ENCODE measurements around the gene DDX55. TPM values are rescaled to one million over a fixed set of nuclear protein-coding genes. Genes with fewer than 3 reads are reported as not detected.
A peak's percentile ranks its signal among the peaks of the same experiment; 100 is the strongest.

Gene DDX55
- polyA plus RNA-seq, 4 donors = 8.3 to 34.1 (median 9.9) TPM

DNA sequence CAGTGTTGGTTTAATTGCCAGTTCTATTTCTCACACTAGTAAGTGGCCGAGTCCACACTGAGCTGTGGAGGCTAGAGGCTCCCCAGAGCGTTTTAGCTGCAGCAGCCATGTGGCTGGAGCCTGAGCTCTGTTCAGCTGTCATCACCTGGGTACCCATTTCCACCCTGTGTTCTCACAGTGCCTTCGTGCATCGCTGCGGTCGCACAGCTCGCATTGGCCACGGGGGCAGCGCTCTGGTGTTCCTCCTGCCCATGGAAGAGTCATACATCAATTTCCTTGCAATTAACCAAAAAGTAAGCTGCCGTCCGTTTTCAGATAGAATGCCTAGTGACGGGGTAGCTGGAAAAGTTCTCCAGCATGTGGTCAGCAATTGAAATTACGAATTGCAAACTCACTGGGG is 15.7 kb downstream of the DDX55 start:
- no peaks in the 10 kb centered on the region for H3K4me1 ChIP-seq (ENCODE audit: control insufficient read depth in 3 of 3, insufficient read depth in 2 of 3, low read depth in 1 of 3, low read length in 2 of 3)
- no peak for DNase-seq
- H3K36me3 ChIP-seq (ENCODE audit: control insufficient read depth in 3 of 3, insufficient read depth in 2 of 3, low read depth in 1 of 3, low read length in 3 of 3) = peaks cover 38 to 69% (median 38%) of the 10 kb centered on the region in 3 donors
- no peaks in the 10 kb centered on the region for H3K9me3 ChIP-seq (ENCODE audit: control insufficient read depth in 2 of 2, insufficient read depth in 1 of 2, low read depth in 1 of 2, low read length in 1 of 2)
- H3K4me3 ChIP-seq (ENCODE audit: low read depth in 1 of 3, low read length in 3 of 3) = no peak overlapping the region
- FAIRE-seq = no peak
- no peaks in the 10 kb centered on the region for H3K27me3 ChIP-seq (ENCODE audit: control insufficient read depth in 3 of 3, insufficient read depth in 3 of 3, low read length in 3 of 3)
- H3K27ac ChIP-seq (ENCODE audit: low read depth in 1 of 3, low read length in 2 of 3) = no peak overlapping the region
- 90 to 94% (median 93%) methylated on average over 13 of the region's 13 CpGs for WGBS, 3 donors

DNA sequence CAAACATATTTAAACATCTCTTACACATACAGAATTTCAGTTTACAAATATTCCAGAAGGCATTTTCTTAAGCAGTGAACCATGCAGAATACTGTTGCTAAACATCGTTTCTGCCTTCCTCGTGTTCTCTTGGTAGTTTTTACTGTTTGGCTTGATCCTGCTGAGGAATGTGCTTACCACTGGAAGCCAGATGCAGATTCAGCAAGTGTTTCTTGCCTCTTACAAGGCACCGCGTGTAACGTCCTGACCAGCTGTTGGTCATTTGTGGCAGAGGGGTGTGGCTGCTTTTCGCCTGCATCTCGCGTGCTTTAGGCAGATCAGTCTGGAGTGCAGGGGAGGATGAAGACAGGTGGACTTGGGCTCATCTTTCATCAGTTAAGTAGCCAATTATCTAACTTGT is 19.2 kb downstream of the DDX55 start:
- no peak overlapping the region for H3K4me3 ChIP-seq (ENCODE audit: low read depth in 1 of 3, low read length in 3 of 3)
- H3K27ac ChIP-seq (ENCODE audit: low read depth in 1 of 3, low read length in 2 of 3) = no peak overlapping the region

DNA sequence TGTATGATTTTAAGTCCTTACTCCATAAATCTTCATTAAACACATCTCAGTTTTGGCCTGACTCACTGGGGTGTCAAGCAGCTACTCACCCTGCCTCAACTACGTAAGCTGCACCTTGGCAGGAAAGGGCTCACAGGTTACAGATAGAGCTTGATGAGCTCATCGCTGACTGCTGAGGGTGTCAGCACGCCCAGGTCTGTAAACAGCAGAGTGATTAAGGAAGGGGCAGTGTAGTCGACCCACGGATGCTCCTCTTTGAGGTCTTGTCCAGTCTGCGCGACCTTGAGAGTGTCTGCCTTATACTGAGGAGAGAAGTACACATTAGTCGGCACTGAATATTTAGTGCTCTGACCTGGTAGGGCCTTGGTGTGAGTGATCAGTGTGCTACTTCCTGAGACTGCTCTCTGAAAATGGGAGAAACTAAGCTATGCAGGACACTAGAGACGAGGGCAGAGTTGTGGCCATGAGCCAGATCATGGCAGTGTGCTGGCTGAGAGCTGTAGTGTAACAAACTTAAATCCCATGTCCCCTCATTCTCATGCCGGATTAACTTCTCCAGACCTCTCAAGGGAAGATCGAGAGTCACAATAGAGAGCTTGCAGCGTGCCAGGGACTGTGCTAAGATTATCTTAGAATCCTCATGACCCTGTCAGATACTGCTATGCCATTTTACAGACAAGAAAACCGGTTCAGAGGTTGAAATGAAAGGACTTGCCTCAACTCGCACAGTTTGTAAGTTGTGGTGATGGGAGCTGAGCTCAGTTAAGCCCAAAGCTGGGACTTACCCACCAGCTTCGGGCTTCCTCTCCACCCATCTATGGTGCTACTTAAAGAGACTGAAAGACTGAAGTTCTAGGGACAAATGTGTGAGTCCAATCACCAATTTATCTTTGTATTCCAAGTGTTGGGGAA is 20.0 kb downstream of the DDX55 start:
- DNase-seq (no peak), FAIRE-seq (no peak)
- H3K27me3 ChIP-seq (ENCODE audit: control insufficient read depth in 3 of 3, insufficient read depth in 3 of 3, low read length in 3 of 3) = no peaks in the 10 kb centered on the region
- no peak overlapping the region for H3K4me3 ChIP-seq (ENCODE audit: low read depth in 1 of 3, low read length in 3 of 3)
- no peak overlapping the region for H3K27ac ChIP-seq (ENCODE audit: low read depth in 1 of 3, low read length in 2 of 3)
- H3K4me1 ChIP-seq (ENCODE audit: control insufficient read depth in 3 of 3, insufficient read depth in 2 of 3, low read depth in 1 of 3, low read length in 2 of 3) = no peaks in the 10 kb centered on the region
- 83 to 85% (median 84%) methylated on average over 15 of the region's 15 CpGs for WGBS, 3 donors
- peaks cover 25 to 73% (median 33%) of the 10 kb centered on the region in 3 donors for H3K36me3 ChIP-seq (ENCODE audit: control insufficient read depth in 3 of 3, insufficient read depth in 2 of 3, low read depth in 1 of 3, low read length in 3 of 3)
- no peaks in the 10 kb centered on the region for H3K9me3 ChIP-seq (ENCODE audit: control insufficient read depth in 2 of 2, insufficient read depth in 1 of 2, low read depth in 1 of 2, low read length in 1 of 2)

More for the DNA sequence above, 19.2 kb downstream of the DDX55 start:
- Histone ChIP-seq H3K9me3 (ENCODE audit: control insufficient read depth in 2 of 2, insufficient read depth in 1 of 2, low read depth in 1 of 2, low read length in 1 of 2) (no peaks in the 10 kb centered on the region), H3K4me1 (ENCODE audit: control insufficient read depth in 3 of 3, insufficient read depth in 2 of 3, low read depth in 1 of 3, low read length in 2 of 3) (no peaks in the 10 kb centered on the region), H3K27me3 (ENCODE audit: control insufficient read depth in 3 of 3, insufficient read depth in 3 of 3, low read length in 3 of 3) (no peaks in the 10 kb centered on the region), H3K36me3 (ENCODE audit: control insufficient read depth in 3 of 3, insufficient read depth in 2 of 3, low read depth in 1 of 3, low read length in 3 of 3) (peaks cover 28 to 74% (median 36%) of the 10 kb centered on the region in 3 donors)
- DNase-seq = no peak
- FAIRE-seq = no peak
- WGBS, 3 donors = 76 to 82% (median 81%) methylated on average over 8 of the region's 8 CpGs

DNA sequence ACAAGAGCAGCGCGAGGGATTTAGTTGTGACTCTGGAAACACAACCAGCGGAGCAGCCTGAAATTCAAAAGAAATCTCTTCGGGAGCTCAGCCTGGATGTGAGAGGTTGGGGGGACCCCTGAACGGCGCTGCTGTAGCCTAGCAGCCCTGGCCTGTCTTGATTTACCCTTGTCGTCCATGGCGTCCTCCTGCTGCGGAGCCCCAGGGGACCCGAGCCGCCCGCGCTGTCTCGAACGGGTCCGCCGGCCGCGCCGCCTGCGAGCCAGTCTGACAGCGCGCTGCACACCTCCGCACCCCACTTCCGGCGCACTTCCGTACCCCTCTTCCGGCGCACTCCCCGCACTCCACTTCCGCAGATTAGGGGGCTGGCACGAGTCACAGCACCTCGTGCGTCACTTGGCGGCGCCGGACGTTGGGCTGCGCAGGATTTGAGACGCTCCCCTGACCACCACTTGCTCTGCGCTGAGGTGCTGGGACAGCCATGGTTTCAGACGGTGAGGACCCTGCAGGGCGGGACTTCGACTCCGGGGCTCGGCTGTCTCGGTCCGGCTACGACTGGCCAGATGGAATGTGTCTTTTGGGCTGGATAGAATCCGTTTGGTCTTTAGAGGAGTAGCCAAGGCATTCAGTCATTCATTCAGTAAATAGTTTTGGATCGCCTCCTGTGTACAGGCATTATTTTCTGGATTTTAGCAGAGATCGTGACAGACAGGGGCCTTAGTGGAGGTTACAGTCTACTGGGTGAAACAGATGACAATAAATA is 31.7 kb downstream of the DDX55 start, which contains the start of the genes EIF2B1 and GTF2H3:
Gene EIF2B1, minus strand, starts transcription at position 308 of the 763 bp plus-strand sequence. Its CDS starts 129 bp downstream, at position 179.
Gene GTF2H3, plus strand, starts transcription at position 451 of the 763 bp plus-strand sequence. Its CDS starts 31 bp downstream, at position 482.
- DNase-seq (peak; percentile 97 to 99), FAIRE-seq (no peak)
- Histone ChIP-seq H3K4me3 (ENCODE audit: low read depth in 1 of 3, low read length in 3 of 3) (peak within 1 kb of the TSS; percentile 61 to 99 (median 96)), H3K36me3 (ENCODE audit: control insufficient read depth in 3 of 3, insufficient read depth in 2 of 3, low read depth in 1 of 3, low read length in 3 of 3) (peaks cover 9 to 32% (median 15%) of the 10 kb centered on the region in 3 donors), H3K4me1 (ENCODE audit: control insufficient read depth in 3 of 3, insufficient read depth in 2 of 3, low read depth in 1 of 3, low read length in 2 of 3) (peaks cover 0 to 9% (median 0%) of the 10 kb centered on the region in 3 donors), H3K27me3 (ENCODE audit: control insufficient read depth in 3 of 3, insufficient read depth in 3 of 3, low read length in 3 of 3) (no peaks in the 10 kb centered on the region), H3K9me3 (ENCODE audit: control insufficient read depth in 2 of 2, insufficient read depth in 1 of 2, low read depth in 1 of 2, low read length in 1 of 2) (no peaks in the 10 kb centered on the region), H3K27ac (ENCODE audit: low read depth in 1 of 3, low read length in 2 of 3) (peak within 1 kb of the TSS; percentile 65 to 93 (median 90))
- WGBS, 3 donors = 0% methylated on average over 37 to 52 of the region's 52 CpGs

DNA sequence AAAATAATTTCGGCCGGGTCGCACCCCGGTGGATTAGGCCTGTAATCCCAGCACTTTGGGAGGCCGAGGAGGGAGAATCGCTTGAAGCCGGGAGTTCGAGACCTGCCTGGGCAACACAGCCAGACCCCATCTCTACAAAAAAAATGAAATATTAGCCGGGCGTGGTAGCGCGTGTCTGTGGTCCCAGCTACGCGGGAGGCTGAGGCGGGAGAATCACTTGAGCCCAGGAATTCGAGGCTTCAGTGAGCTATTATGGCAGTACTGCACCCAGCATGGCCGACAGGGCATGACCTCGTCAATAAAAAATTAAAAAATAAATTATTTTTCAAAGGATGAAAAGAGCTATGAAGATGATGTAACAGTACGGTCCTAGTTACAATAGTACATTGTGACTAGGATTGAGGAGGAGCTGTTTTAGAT is 32.3 kb downstream of the DDX55 start:
- H3K4me3 ChIP-seq (ENCODE audit: low read depth in 1 of 3, low read length in 3 of 3) = peak overlapping the region; percentile 61 to 99 (median 96)
- no peaks in the 10 kb centered on the region for H3K27me3 ChIP-seq (ENCODE audit: control insufficient read depth in 3 of 3, insufficient read depth in 3 of 3, low read length in 3 of 3)
- H3K4me1 ChIP-seq (ENCODE audit: control insufficient read depth in 3 of 3, insufficient read depth in 2 of 3, low read depth in 1 of 3, low read length in 2 of 3) = peaks cover 0 to 9% (median 0%) of the 10 kb centered on the region in 3 donors
- DNase-seq (peak in 1 of 2 donors; percentile 6), FAIRE-seq (no peak)
- H3K9me3 ChIP-seq (ENCODE audit: control insufficient read depth in 2 of 2, insufficient read depth in 1 of 2, low read depth in 1 of 2, low read length in 1 of 2) = no peaks in the 10 kb centered on the region
- 3 to 7% (median 5%) methylated on average over 19 of the region's 19 CpGs for WGBS, 3 donors
- peaks cover 5 to 27% (median 10%) of the 10 kb centered on the region in 3 donors for H3K36me3 ChIP-seq (ENCODE audit: control insufficient read depth in 3 of 3, insufficient read depth in 2 of 3, low read depth in 1 of 3, low read length in 3 of 3)
- H3K27ac ChIP-seq (ENCODE audit: low read depth in 1 of 3, low read length in 2 of 3) = peak overlapping the region; percentile 58 to 93 (median 90)

DNA sequence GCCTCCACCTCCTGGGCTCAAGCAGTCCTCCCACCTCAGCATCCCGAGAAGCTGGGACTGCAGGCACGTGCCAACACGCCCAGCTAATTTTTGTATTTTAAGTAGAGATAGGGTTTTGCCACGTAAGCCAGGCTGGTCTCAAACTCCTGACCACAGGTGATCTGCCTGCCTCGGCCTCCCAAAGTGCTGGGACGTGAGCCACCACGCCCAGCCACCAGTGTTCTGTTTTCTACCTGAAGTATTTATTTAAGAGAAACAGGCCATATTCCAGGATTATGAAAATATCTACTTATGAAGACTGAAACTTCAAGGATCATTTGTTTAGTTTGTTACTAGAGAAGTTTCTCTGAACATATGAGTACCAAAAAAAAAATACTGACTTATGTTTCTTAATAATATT is 42.0 kb downstream of the DDX55 start:
- no peaks in the 10 kb centered on the region for H3K4me1 ChIP-seq (ENCODE audit: control insufficient read depth in 3 of 3, insufficient read depth in 2 of 3, low read depth in 1 of 3, low read length in 2 of 3)
- FAIRE-seq (no peak), DNase-seq (no peak)
- H3K36me3 ChIP-seq (ENCODE audit: control insufficient read depth in 3 of 3, insufficient read depth in 2 of 3, low read depth in 1 of 3, low read length in 3 of 3) = peaks cover 6 to 46% (median 10%) of the 10 kb centered on the region in 3 donors
- no peaks in the 10 kb centered on the region for H3K27me3 ChIP-seq (ENCODE audit: control insufficient read depth in 3 of 3, insufficient read depth in 3 of 3, low read length in 3 of 3)
- H3K4me3 ChIP-seq (ENCODE audit: low read depth in 1 of 3, low read length in 3 of 3) = no peak overlapping the region
- WGBS, 3 donors = 79 to 93% (median 90%) methylated on average over 7 of the region's 7 CpGs
- H3K9me3 ChIP-seq (ENCODE audit: control insufficient read depth in 2 of 2, insufficient read depth in 1 of 2, low read depth in 1 of 2, low read length in 1 of 2) = no peaks in the 10 kb centered on the region
- no peak overlapping the region for H3K27ac ChIP-seq (ENCODE audit: low read depth in 1 of 3, low read length in 2 of 3)

DNA sequence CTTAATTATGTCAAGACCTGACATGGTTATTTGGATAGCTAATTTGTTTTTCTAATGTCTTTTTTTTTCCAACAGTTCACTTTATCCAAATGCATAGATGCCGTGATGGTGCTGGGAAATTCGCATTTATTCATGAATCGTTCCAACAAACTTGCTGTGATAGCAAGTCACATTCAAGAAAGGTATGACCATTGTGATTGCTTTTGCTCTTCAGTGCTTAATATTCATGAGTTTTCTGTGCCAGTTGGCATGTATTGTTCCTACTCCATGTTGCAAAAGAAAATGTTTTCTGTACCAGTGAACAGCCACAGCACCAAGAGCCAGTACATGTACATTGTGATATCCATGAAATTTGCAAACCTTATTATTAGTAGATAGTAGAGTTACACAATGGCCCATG is 43.5 kb downstream of the DDX55 start:
- 94 to 97% (median 97%) methylated on average over 3 of the region's 3 CpGs for WGBS, 3 donors
- Histone ChIP-seq H3K9me3 (ENCODE audit: control insufficient read depth in 2 of 2, insufficient read depth in 1 of 2, low read depth in 1 of 2, low read length in 1 of 2) (no peaks in the 10 kb centered on the region), H3K36me3 (ENCODE audit: control insufficient read depth in 3 of 3, insufficient read depth in 2 of 3, low read depth in 1 of 3, low read length in 3 of 3) (peaks cover 7 to 54% (median 10%) of the 10 kb centered on the region in 3 donors), H3K27ac (ENCODE audit: low read depth in 1 of 3, low read length in 2 of 3) (no peak overlapping the region), H3K4me1 (ENCODE audit: control insufficient read depth in 3 of 3, insufficient read depth in 2 of 3, low read depth in 1 of 3, low read length in 2 of 3) (no peaks in the 10 kb centered on the region), H3K4me3 (ENCODE audit: low read depth in 1 of 3, low read length in 3 of 3) (no peak overlapping the region), H3K27me3 (ENCODE audit: control insufficient read depth in 3 of 3, insufficient read depth in 3 of 3, low read length in 3 of 3) (no peaks in the 10 kb centered on the region)
- DNase-seq (no peak), FAIRE-seq (no peak)

DNA sequence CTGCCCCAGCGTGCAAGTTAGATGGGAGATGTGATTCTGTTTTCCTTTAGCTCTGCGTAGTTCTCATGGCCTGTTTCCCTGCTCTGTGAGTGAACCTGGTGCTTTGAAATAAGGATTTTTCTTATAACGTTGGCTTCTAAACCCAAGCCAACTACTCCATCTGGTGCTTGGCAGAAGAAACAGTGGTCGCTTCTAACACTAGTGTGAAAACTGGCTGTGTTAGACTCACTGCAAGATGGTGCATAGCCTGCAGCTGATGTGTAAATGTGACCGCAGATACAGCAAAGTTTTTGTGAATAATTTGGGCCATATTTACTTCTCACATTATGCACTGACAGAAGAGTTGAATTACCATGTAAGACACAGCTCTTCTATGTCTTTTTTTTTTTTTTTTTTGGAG is 44.0 kb downstream of the DDX55 start:
- no peak overlapping the region for H3K27ac ChIP-seq (ENCODE audit: low read depth in 1 of 3, low read length in 2 of 3)
- H3K27me3 ChIP-seq (ENCODE audit: control insufficient read depth in 3 of 3, insufficient read depth in 3 of 3, low read length in 3 of 3) = no peaks in the 10 kb centered on the region
- no peaks in the 10 kb centered on the region for H3K9me3 ChIP-seq (ENCODE audit: control insufficient read depth in 2 of 2, insufficient read depth in 1 of 2, low read depth in 1 of 2, low read length in 1 of 2)
- DNase-seq (no peak), FAIRE-seq (no peak)
- 90 to 94% (median 93%) methylated on average over 5 of the region's 5 CpGs for WGBS, 3 donors
- no peaks in the 10 kb centered on the region for H3K4me1 ChIP-seq (ENCODE audit: control insufficient read depth in 3 of 3, insufficient read depth in 2 of 3, low read depth in 1 of 3, low read length in 2 of 3)
- peaks cover 7 to 53% (median 10%) of the 10 kb centered on the region in 3 donors for H3K36me3 ChIP-seq (ENCODE audit: control insufficient read depth in 3 of 3, insufficient read depth in 2 of 3, low read depth in 1 of 3, low read length in 3 of 3)
- H3K4me3 ChIP-seq (ENCODE audit: low read depth in 1 of 3, low read length in 3 of 3) = no peak overlapping the region
